HG03039 (cell line): ENCODE data around the gene MMRN2.
"Not testable (repeated sequence)": the region's sequence is repeated elsewhere in the genome, so short reads cannot be mapped to it uniquely, and the experiment has no call there.

Experiments
- ATAC-seq: cut with Tn5 transposase; IDR thresholded peaks from one replicate; pipeline ENCODE4 v1.9.1; 2021; ENCODE audit warnings: mild to moderate bottlenecking, moderate library complexity; ENCODE audit not compliant: unreplicated experiment

MMRN2 gene

GRCh38 chr10:86956195-86956847 lies 1.1 kb downstream of the MMRN2 start:
- no peak for ATAC-seq

DNA sequence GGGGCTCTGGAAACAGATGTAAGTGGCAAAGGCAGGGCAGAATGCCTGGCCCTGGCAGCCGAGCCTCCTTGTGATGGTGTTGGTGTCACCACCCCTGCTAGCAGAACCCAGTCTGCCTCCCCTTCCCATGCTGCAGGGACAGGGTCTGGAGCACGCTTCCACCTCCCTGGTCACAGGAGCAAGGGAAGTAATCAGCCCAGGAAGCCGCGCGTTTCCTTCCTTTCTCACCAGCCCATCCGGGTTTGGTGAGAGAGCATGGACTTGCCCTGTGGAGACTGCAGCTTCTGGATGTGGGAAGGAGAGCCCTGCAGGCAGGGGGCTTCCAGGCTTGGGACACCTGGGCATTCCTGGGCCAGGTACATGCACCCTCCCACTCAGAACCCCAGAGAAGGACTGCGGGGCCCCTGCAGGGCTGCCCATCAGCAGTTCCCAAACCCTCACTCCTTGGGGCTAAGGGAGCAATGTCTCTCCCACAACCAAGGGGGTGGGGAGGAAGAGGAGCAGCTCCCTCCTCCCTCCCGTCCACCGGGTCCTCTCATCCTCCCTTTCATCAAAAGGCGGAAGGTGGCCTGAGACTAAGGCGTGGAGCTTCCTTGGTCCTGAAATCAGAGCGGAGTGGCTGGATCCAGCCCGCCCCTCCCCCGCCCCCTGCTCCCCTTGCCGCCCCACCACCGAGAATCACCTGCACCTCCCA lies 1.8 kb downstream of the MMRN2 start:
- no peak for ATAC-seq

DNA sequence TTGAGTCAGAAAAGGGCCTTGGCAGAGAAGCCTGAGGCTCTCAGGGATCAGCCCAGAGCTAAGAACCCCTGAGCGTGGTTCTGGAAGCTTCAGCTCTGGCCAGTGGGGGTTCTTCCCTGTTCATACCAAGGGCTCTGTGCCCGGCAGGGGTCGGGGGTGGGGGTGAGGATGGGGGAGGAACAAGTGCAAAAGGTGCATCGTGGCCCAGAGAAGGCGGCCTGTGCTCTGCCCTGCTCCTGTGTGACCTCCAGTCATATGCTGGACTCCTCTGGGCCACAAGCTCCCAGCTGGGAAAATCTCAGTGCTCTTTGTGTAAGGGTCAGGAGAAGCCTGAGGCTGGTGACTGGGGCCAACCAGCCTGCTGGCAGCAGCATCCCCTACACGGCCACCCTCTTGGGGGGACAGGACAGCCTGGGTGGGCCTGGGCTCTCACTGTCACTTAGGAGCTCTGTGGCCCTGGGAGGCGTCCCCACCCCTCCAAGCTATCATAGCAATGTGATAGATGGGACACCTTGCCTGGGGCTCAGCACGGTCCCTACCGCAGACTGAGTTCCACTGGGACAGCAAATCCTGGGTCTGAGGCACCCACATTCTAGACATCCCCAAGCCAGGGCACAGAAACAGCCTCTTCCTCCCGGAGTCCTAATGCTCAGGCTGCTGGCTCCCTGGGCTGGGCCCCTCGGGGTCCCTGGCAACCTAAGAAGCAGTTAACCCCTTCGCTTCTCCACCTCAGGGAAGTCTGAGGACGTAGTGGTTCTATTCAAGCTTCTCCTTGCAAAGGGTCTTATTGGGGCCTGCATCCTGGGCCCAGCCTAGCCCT lies 2.5 kb downstream of the MMRN2 start:
- ATAC-seq: no peak

- ATAC-seq: no peak
Observed at GRCh38 chr10:86953747-86954680, 3.4 kb downstream of the MMRN2 start.

- ATAC-seq: not testable (repeated sequence)
Observed at GRCh38 chr10:86952697-86953096, 4.7 kb downstream of the MMRN2 start.

DNA sequence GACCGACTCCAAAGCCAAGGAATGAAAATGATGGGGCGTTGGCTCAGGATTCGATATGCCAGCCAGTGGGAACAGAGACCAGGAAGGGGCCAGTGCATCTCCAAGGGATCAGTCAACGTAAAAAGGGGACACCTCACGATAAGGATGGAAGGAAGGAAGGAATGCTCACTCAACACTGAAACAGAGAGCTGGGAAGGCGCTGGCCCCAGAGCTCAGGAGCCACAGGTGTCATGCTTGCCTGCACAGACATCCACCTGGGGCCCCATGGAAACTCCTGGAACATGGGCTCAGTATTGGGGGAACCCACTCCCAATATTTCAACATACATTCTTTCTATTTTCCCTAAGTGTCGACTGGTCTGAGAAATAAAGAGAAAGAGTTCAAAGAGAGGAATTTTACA lies 5.3 kb downstream of the MMRN2 start:
- no peak for ATAC-seq

- no peak for ATAC-seq
Observed at GRCh38 chr10:86951184-86951761, 6.1 kb downstream of the MMRN2 start.

GRCh38 chr10:86950349-86950748 lies 7.1 kb downstream of the MMRN2 start:
- no peak for ATAC-seq

GRCh38 chr10:86947806-86948205 lies 9.6 kb downstream of the MMRN2 start:
- not testable (repeated sequence) for ATAC-seq

DNA sequence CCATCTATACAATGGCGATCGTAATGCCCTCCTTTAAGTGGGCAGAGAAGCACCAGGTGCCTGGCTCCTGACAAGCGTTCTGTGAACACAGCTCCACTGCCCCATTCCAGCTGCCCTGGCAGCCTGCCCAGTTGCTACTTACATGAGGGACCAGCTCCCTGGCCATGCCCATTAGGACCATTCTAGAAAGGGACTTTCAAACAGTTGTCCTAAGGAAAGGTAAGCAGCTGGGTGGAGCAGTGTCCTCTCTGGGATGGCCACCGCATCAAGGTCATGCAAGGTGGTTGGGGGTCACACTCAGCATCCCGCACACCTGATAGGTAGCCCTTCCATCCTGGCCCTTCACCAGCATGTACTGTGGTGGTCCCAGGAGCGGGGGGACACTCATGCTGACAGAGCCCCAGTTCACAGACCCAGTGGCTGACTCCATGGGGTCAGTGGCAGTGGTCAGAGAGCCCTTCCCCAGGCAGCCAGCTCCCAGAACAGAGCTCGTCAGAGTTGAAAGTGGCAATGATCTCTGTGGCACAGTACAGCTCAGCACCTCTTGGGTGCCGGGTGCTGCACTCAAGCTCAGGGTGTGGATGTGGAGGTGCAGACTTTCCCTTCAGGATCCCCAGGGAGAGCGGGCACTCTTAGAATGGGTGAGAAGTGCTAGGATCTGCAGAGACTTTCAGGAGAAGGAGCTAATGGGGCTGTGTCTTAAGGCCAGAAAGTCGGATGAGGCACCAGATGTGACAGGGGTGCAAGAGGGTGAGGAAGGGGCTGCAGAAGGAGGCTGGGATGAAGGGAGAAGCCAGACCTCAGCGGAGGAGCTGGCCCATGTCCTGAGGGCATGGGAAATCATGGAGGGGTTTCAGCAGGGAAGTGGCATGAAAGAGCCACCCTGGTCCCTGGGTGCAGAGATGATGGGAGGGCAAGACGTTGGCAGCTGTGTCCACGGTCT lies 10.9 kb downstream of the MMRN2 start:
- ATAC-seq: no peak

DNA sequence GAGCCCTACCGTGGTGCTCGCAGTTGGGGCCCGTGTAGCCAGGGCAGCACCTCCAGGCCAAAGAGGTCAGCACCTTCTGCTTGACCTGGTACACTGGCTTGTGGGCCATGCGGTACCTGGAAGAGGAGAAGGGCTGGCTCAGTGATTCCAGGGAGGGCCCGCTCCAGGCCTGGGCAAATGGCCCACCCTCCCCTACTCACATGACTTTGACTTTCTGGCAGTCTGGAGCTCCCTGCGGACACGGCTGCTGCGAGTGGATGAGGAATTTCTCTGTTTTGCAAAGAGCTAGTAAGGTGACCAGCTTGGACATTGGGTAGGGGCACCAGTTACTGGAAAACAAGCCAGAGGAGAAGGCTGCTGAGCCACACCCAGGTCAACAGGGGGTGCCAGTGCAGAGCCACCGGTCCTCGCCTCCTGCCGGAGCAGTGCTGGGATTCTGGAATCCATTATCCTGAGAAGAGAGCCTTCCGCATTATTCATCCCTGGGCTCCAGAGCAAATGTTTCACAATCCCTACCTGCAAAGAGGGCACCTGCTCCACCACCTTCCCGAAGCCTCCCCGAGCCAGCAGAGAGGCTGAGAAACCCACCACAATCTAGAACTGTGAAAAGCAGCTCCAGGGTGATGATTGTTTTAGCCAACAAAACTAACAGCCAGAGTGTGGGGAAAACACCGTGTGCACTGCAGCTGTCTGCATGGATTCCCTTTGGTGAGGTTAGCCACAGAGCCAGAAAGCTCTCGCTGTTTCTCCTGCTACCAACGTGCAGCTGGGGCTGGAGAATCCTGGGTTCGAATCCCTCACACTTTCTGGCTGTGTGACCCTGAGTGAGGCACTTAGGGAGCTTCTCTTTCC lies 11.8 kb downstream of the MMRN2 start:
- no peak for ATAC-seq

- ATAC-seq: no peak
Observed at GRCh38 chr10:86944907-86945306, 12.5 kb downstream of the MMRN2 start.

- no peak for ATAC-seq
Observed at GRCh38 chr10:86944471-86944870, 12.9 kb downstream of the MMRN2 start.

DNA sequence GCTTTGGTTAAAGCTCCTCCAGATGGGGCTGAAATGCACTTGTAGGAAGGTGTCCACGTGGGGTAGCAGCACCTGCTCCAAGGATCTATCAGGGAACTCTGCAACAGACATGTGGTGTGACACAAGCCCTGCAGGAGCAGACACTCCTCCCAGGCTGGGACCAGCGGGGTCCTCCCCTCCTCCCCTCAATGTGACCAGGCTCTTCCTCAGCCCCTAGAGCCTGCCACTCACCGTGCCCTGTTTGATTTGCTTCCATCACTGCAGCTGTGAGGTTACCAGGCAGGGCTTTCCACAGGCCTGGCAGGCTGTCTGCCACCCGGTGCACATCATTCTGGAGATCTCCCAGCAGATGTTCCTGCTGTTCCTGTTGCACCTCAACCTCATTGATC lies 13.4 kb downstream of the MMRN2 start:
- ATAC-seq: no peak

DNA sequence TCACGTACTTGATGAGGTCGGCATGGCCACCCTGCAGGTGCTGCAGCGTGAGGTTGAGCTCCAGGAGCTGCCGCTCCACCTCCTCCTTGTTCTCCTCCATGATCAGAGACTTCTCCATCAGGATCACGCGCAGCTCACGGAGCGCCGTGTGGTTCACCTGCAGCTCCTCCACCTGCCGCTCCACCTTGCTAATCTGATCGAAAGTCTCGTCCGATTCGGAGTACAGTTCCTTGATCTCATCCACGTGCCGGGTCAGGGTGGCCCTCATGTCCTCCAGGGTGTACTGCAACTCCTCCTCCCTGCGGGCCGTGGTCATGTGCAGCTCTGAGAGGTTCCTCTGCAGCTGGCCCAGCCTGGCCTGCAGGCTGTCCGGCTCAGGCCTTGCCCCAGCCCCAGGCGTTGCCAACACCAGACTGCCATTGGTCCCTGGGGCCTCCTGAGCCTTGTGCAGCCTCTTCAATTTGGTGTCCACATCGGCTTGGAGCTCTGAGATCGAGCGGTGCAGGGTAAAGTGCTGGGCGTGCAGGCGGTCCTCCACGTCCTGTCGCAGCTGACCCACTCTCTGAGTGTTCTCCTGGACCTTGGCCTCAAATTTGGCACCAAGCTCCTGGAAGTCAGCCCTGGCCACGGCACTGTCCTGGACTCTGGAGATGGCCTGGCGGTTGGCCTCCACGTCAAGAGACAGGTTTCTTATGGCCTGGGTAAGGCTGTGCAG lies 13.9 kb downstream of the MMRN2 start:
- ATAC-seq: no peak

DNA sequence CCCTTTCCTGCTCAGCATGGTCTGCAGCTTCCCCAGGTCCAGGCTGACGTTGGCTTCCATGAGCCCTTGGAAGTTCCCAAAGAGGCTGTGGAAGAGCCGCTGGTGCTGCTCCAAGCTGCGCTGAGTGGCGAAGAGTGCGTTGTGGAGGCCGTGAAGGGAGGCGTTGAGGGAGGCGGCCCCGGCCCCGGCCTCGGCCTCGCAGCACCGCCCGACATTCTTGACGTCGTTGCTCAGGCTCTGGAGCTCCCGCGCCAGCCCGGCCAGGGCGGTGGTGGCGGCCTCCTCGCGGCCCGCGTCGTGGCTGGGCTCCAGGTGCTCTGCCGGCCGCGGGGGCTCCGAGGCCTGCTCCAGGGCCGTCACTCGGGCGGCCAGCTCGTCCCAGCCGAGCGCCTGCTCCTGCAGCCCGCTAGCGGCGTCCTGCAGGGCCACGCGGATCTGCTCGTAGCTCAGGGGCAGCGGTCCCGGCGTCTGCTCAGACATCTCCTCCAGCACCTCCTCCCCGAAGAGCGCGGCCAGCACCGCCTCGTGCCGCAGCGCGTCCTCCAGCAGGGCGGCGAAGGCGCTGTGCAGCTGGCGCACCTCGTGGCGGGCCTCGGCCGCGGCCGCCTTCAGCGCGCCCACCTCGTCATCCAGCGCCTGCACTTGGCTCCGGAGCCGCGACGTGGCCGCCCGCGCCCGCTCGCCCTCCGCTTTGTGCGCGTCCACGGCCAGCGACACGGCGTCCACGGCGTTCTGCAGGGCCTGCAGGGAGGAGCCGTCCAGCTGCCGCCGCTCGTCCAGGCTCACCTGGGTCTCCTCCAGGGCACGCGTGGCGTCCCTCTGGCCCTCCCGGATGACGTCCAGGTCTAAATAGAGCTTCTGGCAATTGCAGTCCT lies 14.7 kb downstream of the MMRN2 start:
- ATAC-seq: no peak

DNA sequence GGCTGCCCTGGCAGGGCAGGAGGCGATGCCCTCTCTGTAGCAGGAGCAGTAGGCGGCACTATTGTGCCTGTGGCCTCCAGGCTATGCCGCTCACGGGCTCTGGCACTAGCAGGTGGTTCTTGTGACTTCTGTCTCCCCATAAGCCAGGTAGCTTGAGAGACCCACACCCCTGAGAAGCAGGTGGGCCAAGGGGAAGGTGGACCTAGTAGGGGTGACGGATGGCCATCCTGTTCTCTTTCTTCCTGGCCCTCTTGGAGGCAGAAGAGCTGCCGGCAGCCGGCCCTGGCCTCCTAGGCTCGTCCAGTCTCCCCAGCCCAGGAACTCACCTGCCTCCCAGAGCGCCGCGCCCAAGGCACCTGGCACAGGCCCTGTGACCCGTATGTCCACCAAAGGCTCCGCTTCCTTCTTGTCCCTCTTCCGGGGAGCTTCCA lies 15.4 kb downstream of the MMRN2 start:
- ATAC-seq: no peak
